Esophagus squamous epithelium (tissue), 4 donors: ENCODE measurements around the gene SGTB.

ENCODE experiments used
- POLR2A ChIP-seq, 4 donors: fragments of 450-650 bp; IDR thresholded peaks; one replicate each; pipeline ENCODE4 v1.6.1; 2017; ENCODE audit warnings: antibody characterized with exemption in 4 of 4, mild to moderate bottlenecking in 4 of 4, moderate library complexity in 3 of 4
- TF ChIP-seq, protein P1 (sequence below), 6 experiments: fragments of 450-650 bp in 4 of 6; fragments of 200-600 bp in 2 of 6; sonication (generic) in 2 of 6; IDR thresholded peaks; one replicate each; pipeline ENCODE4 v1.5.1; 2016 to 2019; ENCODE audit warnings: antibody characterized with exemption in 6 of 6, mild to moderate bottlenecking in 4 of 6, moderate library complexity in 4 of 6

DNA sequence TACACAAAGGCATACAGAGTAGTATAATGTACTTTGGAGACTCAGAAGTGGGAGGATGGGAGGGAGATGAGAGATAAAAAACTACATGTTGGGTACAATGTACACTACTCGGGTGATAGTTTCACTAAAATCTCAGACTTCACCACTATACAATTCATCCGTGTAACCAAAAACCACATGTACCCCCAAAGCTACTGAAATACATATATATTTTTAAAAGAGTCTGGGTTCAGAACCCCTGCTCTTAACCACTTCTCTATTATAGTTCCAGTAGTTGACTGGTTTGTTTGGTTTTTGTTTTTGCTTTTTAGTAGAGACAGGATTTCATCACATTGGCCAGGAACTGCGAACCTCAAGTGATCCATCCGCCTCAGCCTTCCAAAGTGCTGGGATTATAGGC is 22.6 kb downstream of the SGTB start:
- TF ChIP-seq, protein P1, sequence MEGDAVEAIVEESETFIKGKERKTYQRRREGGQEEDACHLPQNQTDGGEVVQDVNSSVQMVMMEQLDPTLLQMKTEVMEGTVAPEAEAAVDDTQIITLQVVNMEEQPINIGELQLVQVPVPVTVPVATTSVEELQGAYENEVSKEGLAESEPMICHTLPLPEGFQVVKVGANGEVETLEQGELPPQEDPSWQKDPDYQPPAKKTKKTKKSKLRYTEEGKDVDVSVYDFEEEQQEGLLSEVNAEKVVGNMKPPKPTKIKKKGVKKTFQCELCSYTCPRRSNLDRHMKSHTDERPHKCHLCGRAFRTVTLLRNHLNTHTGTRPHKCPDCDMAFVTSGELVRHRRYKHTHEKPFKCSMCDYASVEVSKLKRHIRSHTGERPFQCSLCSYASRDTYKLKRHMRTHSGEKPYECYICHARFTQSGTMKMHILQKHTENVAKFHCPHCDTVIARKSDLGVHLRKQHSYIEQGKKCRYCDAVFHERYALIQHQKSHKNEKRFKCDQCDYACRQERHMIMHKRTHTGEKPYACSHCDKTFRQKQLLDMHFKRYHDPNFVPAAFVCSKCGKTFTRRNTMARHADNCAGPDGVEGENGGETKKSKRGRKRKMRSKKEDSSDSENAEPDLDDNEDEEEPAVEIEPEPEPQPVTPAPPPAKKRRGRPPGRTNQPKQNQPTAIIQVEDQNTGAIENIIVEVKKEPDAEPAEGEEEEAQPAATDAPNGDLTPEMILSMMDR (IDR thresholded peaks at IDR 0.05) = no peak
- no peak for TF ChIP-seq POLR2A (IDR thresholded peaks at IDR 0.05)
